Midbrain (tissue), 1 donor: ENCODE data around the gene MDN1.
"Not testable (repeated sequence)": the region's sequence is repeated elsewhere in the genome, so short reads cannot be mapped to it uniquely, and the experiment has no call there.

Experiments
- DNase-seq: peaks from one replicate; lab custom pipeline; 2025; lab: John Stamatoyannopoulos, UW

The MDN1 gene

GRCh38 chr6:89649682-89650081 is 169.9 kb downstream of the MDN1 start:
- no peak for DNase-seq

GRCh38 chr6:89644864-89645263 is 174.7 kb downstream of the MDN1 start:
- no peak for DNase-seq

DNA sequence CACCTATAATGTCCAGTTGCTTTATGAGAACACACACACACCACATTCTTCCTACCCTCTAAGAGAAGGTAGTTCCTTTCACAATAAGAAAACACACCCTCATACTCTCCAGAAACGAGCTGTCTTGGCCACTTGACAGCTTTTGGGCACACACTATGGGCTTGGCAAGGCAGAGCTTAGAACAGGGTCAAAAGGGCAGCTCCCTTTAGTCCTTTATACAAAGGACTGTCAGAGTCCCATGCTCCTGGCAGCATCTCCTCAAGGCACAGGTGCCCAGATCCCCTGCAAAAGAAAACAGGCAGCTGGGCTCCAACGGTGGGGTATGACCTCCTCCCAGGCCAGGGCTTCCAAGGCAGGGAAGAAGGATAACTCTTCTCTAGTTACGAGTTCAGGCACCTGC is 176.2 kb downstream of the MDN1 start:
- peak; percentile 26 for DNase-seq

GRCh38 chr6:89642956-89643355 is 176.6 kb downstream of the MDN1 start:
- peak; percentile 43 for DNase-seq

GRCh38 chr6:89641581-89641980 is 178.0 kb downstream of the MDN1 start:
- DNase-seq: not testable (repeated sequence)

GRCh38 chr6:89640804-89641203 is 178.8 kb downstream of the MDN1 start:
- no peak for DNase-seq

DNA sequence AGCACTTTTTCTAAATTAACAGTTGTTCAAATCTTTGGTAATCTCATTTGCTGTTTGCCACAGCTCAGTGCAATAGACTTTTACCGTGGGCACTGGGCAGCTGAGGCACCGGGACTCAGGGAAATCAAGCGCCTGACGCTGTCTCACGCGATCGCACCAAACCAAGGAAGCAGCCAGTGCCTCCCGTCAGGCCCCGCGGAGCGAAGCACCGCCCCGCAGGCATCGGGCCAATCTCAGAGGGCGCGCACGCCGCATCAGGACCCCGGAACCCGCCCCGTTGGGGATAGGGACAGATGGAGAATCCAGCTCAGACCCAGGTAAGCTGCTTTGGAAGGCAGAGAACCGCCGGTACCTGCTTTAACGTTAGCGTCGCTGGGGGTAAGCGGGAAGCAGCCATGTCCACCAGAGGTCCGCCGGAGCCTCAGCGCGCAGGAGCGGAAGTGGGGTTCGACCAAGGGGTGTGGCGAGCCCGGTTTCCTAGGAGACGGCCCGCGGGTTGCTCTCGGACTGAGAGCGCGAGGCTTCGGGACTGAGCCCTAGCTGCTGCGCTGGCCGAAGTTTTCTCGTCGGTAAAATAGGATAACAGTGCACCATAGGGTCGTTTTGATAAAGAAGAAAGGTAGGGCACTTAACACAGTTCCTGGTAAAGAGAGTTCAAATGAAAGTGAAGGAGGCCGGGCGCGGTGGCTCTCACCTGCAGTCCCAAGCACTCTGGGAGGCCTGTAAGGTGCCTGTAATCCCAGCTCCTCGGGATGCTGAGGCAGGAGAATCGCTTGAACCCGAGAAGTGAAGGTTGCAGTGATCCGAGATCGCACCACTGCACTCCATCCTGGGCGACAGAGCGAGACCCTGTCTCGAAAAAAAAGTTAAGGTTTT is 181.0 kb downstream of the MDN1 start, which contains the start of gene LYRM2:
Gene LYRM2 (minus strand): TSS at position 428 of the 876 bp plus-strand sequence. CDS start 31 bp downstream, at position 397.
- DNase-seq: peak; percentile 92

- DNase-seq: no peak
These were observed 181.7 kb downstream of the MDN1 start for GRCh38 chr6:89637960-89638319.

DNA sequence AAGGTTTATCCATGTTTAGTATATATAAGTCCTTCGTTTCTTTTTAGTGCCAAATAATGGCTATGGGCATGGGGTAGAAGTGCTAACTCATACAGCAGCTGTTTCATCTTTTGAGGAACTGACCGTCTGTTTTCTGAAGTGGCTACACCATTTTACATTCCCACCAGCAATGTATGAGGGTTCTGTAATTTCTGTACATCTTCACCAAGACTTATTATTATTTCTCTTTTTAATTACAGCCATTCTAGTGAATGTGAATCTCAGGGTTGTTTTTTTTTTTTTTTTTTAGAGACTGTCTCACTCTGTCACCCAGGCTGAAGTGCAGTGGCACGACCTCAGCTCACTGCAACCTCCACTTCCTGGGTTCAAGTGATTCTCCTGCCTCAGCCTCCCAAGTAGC is 183.2 kb downstream of the MDN1 start:
- DNase-seq: not testable (repeated sequence)

GRCh38 chr6:89630488-89630887 is 189.1 kb downstream of the MDN1 start:
- no peak for DNase-seq

DNA sequence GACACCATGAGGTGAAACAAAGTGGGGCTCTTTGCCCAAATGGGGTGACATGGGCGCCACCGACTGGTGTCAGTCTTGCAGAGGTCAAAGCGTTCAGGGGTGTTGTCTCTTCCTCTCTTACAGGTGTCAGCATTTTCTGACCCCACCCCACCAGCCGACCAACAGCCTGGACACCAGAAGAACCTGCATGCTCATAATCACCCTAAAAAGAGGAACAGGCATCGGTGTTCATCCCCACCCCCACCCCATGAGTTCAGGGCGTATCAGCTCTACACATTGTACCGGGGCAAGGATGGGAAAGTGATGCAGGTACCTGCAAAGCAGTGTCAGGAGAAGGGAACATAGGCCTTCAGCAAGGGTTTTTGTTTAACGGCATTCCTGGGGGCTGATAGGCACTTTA is 195.8 kb downstream of the MDN1 start:
- no peak for DNase-seq

GRCh38 chr6:89619567-89619966 is 200.0 kb downstream of the MDN1 start:
- DNase-seq: no peak

GRCh38 chr6:89618026-89618425 is 201.6 kb downstream of the MDN1 start:
- no peak for DNase-seq

- no peak for DNase-seq
These were observed 203.1 kb downstream of the MDN1 start for GRCh38 chr6:89616531-89616930.

DNA sequence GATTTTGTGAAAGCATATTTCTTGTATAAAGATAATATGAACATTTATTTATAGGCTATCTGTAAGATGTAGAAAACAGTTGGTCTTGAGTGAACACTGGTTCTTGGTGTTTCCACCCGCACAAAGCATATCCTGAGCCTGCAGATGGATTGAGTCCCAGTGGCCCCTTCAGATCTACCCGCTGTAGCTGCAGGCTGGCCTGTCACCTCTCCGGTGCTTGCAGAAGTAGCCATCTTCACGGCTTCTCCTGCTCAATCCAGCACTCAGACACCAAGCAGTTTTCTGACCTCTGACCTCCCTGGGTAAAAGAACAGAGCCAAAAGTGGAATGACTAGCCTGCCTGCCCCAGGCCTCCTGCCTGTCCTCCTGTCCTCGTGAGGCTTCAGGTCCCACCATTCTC is 203.7 kb downstream of the MDN1 start:
- DNase-seq: no peak

- DNase-seq: no peak
These were observed 205.8 kb downstream of the MDN1 start for GRCh38 chr6:89613790-89614189.

GRCh38 chr6:89612121-89612520 is 207.5 kb downstream of the MDN1 start:
- no peak for DNase-seq

GRCh38 chr6:89611666-89612065 is 207.9 kb downstream of the MDN1 start:
- DNase-seq: no peak

- DNase-seq: peak; percentile 22
These were observed 209.4 kb downstream of the MDN1 start for GRCh38 chr6:89610149-89610642.

DNA sequence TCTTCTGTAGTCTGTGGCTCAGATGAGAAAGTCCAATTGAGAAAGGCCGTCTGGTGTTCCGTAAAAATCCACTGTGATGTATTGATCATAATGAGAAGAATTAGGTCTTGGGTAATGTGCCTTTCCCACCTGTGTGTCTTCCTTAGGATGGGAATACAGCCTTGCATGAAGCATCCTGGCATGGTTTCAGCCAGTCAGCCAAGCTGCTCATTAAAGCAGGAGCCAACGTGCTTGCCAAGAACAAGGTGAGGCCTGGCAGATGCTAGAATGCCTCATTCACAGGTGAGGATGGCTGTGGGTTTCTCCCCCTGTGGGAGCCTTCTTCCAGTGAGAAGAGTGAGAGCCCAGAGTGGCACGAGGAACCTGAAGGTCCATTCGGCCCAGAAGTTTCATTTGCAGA is 213.7 kb downstream of the MDN1 start:
- no peak for DNase-seq

GRCh38 chr6:89604653-89605052 is 214.9 kb downstream of the MDN1 start:
- no peak for DNase-seq

GRCh38 chr6:89602166-89602565 is 217.4 kb downstream of the MDN1 start:
- DNase-seq: no peak

DNA sequence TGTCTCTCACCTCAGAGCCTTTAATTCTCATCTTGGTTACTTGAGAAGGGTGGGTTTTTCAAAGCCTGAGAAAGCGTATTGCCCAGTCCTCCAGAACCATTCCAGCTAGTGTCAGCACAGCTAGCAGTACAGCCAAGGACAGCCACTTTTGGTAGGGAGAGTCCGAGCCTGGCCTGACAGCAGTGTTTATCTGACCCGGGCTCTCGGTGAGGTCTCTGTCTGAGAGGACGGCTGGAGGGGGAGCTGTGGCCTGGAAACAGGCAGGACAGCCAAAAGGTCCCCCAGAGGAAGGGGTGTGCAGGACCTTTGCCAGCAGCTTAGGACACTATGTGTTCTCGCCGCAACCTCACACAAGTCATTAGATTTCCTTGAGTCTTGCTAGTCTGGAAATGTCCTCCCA is 219.9 kb downstream of the MDN1 start:
- DNase-seq: no peak

DNA sequence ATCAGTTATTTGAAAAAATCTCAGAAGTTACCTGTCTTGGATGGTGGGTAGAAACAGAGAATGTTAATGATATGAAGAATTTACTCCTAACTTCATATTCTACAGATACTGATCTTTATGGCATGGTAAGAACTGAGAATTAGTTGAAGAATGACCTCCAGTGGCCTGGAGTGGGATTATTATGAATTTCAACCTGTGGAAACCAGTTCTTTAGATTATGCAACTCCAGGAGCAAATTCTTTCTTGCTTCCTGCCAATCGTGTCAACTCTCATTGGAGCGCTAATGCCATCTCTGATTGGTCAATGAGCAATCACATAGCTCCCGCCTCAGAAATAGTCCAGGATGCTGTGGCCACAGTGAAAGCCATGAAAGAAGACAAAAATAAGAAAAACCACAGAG is 221.6 kb downstream of the MDN1 start:
- peak; percentile 22 for DNase-seq
